OCI-LY3 (cell line): ENCODE results near the gene TBX5.

Experiments
- CTCF ChIP-seq: fragments of 200-600, 300-600 bp; sonication (generic); IDR thresholded peaks from 2 replicates; pipeline ENCODE4 v1.5.1; 2014; ENCODE audit warnings: antibody characterized with exemption, low read length, low read depth
- EZH2phosphoT487 ChIP-seq: fragments of 200-600 bp; shearing (Covaris generic); IDR thresholded peaks from 2 replicates; pipeline ENCODE4 v1.6.1; 2018; ENCODE audit warnings: antibody characterized with exemption, mixed run types, low read depth

- TF ChIP-seq CTCF = no peak
- no peak for TF ChIP-seq EZH2phosphoT487
Observed at GRCh38 chr12:114311974-114312373, 94.0 kb downstream of the TBX5 start.
